Left ventricle myocardium superior (tissue), 1 donor: Measurements from ENCODE around the gene RBBP9. TPM values are rescaled to one million over a fixed set of nuclear protein-coding genes. Genes with fewer than 3 reads are reported as not detected.

Experiments used
- microRNA-seq: library from miRNA; unstranded; fragments of <30 nt; microRNA quantifications from one replicate; pipeline ENCODE4 v1.2.0, GENCODE V29; 2020; ENCODE audit warnings: borderline number of aligned reads
- total RNA-seq: library from RNA; stranded (reverse); fragmentation: NEBNext Ultra II Directional; extraction: Animal tissue kit (Norgen Biotek cat#: 25700); gene quantifications from one replicate; pipeline ENCODE4 v1.2.1, GENCODE V29; 2021
- donor health status: DM: no; HTN: yes; CAD: no; lungs with severe emphysema.

The RBBP9 gene
- total RNA-seq, 1 donor from 2014 or later = 5.1 TPM

Small RNAs within 50 kb of the gene (microRNA-seq; reads per million reads assigned to microRNA genes)
- not detected for gene MIR3192

Other genes with a start within 250 kb of the RBBP9 start
- gene ZNF133, start 208.7 kb downstream of the RBBP9 start, total RNA-seq = 6.3 TPM
- gene DZANK1, start 30.2 kb downstream of the RBBP9 start, total RNA-seq = 0.50 TPM
- gene POLR3F, start 29.8 kb downstream of the RBBP9 start, total RNA-seq = 9.9 TPM
- gene SEC23B, start 10.7 kb upstream of the RBBP9 start, total RNA-seq = 9.5 TPM
- gene SMIM26, start 70.2 kb upstream of the RBBP9 start, total RNA-seq = 112 TPM
- 10.7 TPM for gene DTD1, start 90.8 kb upstream of the RBBP9 start, total RNA-seq